Transverse colon (tissue), 4 donors: ENCODE results near the gene PIK3R5. TPM values are rescaled to one million over a fixed set of nuclear protein-coding genes. Genes with fewer than 3 reads are reported as not detected.

ENCODE experiments used
- DNase-seq: peaks from one replicate; pipeline ENCODE4 v3.0.0-alpha.2; 2019
- H3K27ac ChIP-seq, 4 donors: fragments of 200-600 bp; sonication (generic); 2 replicates each; pipeline ENCODE4 v1.5.1; 2016 to 2018; ENCODE audit warnings: inconsistent platforms in 4 of 4
- H3K27me3 ChIP-seq: fragments of 200-600 bp; sonication (generic); 2 replicates; pipeline ENCODE4 v1.5.1; 2017; ENCODE audit warnings: inconsistent platforms
- H3K36me3 ChIP-seq, 4 donors: fragments of 200-600 bp; sonication (generic); 2 replicates each; pipeline ENCODE4 v1.5.1; 2017 to 2019; ENCODE audit warnings: inconsistent platforms in 4 of 4
- H3K4me1 ChIP-seq, 4 donors: fragments of 200-600 bp; sonication (generic); 2 replicates each; pipeline ENCODE4 v1.5.1; 2017 to 2020; ENCODE audit warnings: inconsistent platforms in 4 of 4
- H3K4me3 ChIP-seq, 4 donors: fragments of 200-600 bp; sonication (generic); 1 replicate in 1 of 4; 2 replicates in 3 of 4; pipeline versions ENCODE4 v1.5.1 to v1.6.1; 2017 to 2019; ENCODE audit warnings: inconsistent platforms in 4 of 4
- H3K9me3 ChIP-seq, 2 donors: fragments of 200-600 bp; sonication (generic); 2 replicates each; pipeline ENCODE4 v1.5.1; 2017 to 2019; ENCODE audit warnings: inconsistent platforms in 2 of 2
- CTCF ChIP-seq, 5 experiments: fragments of 200-600 bp in 3 of 5; fragments of 450-650 bp in 2 of 5; sonication (generic) in 3 of 5; IDR thresholded peaks; 1 replicate in 2 of 5; 2 replicates in 3 of 5; pipeline ENCODE4 v1.5.1; 2016 to 2017; ENCODE audit warnings: antibody characterized with exemption in 5 of 5, inconsistent platforms in 3 of 5, mild to moderate bottlenecking in 2 of 5, moderate library complexity in 1 of 5
- EP300 ChIP-seq: sonication (generic); formaldehyde crosslinking; IDR thresholded peaks from one replicate; pipeline ENCODE4 v1.6.1; 2017; ENCODE audit warnings: antibody characterized with exemption, low read depth
- POLR2A ChIP-seq: fragments of 450-650 bp; IDR thresholded peaks from one replicate; pipeline ENCODE4 v1.6.1; 2016; ENCODE audit warnings: antibody characterized with exemption, mild to moderate bottlenecking, moderate library complexity
- POLR2AphosphoS5 ChIP-seq, 3 donors: sonication (generic); formaldehyde crosslinking; IDR thresholded peaks; one replicate each; pipeline ENCODE4 v1.6.1; 2016; ENCODE audit warnings: antibody characterized with exemption in 3 of 3
- WGBS, 2 donors: methylation state at CpG; one replicate each; pipeline ENCODE4 v1.1.5; 2018; ENCODE audit warnings: low coverage in 1 of 2; 5-methylcytosine and 5-hydroxymethylcytosine counted together
- in situ Hi-C, 4 donors: fragments of 200-750 bp; cut with MboI; loops; one replicate each; pipeline versions ENCODE4 v1.15.0 to v1.15.1; 2017; ENCODE audit warnings: low sequenced_read_pairs in 3 of 4, low pct_ligation_motif_present in 1 of 4, low pct_unique_long_range_greater_than_20kb in 1 of 4
- intact Hi-C: fragments of 100-400 bp; cut with DNase I; formaldehyde crosslinking; loops from one replicate; pipeline ENCODE4 v1.15.1; 2023; ENCODE audit warnings: low total_unique reads
- total RNA-seq, 4 donors: library from RNA; depleted of rRNA; stranded (reverse); fragments of >200 nt; gene quantifications; one replicate each; pipeline ENCODE4 v1.1.0, GENCODE V29; 2016

PIK3R5 gene
- total RNA-seq, result 10 to 100 TPM in 2 of 4 donors, 1 to 10 TPM in 1, under 1 TPM in 1; 0.40 to 16.1 (median 10.4) TPM

- no peaks in the 10 kb centered on the region for H3K9me3 ChIP-seq
- no peaks in the 10 kb centered on the region for H3K36me3 ChIP-seq
- peaks cover 0 to 6% (median 5%) of the 10 kb centered on the region in 4 donors for H3K4me1 ChIP-seq
- peak within 1 kb of the TSS; percentile 56 to 68 (median 63) for H3K27ac ChIP-seq
- in situ Hi-C loops, result no loop called here
- H3K27me3 ChIP-seq, result peaks cover 28% of the 10 kb centered on the region
- peak; percentile 6 for TF ChIP-seq POLR2A
- TF ChIP-seq EP300, result no peak
- TF ChIP-seq CTCF (IDR thresholded peaks at IDR 0.05), result peak in 3 of 5 experiments; percentile 10 to 17 (median 17)
- peak in 1 of 3 donors; percentile 46 for TF ChIP-seq POLR2AphosphoS5 (IDR thresholded peaks at IDR 0.05)
- 13% methylated on average over 30 of the region's 72 CpGs; no CpG with 5 or more reads in 1 of the 2 donors for WGBS, 2 donors
- peak within 1 kb of the TSS; percentile 1 to 48 (median 29) for H3K4me3 ChIP-seq
- DNase-seq, result peak; percentile 75
- intact Hi-C loops, result no loop called here
These were observed at the start of gene PIK3R5 for GRCh38 chr17:8965394-8966168. Gene PIK3R5 (minus strand): TSS chr17:8965707. CDS start chr17:8911494, 54,213 bp downstream.

- in situ Hi-C loops, result loop anchor here in 1 of 4 donors (25.0 kb wide), 1 partner anchor 276 kb away; no protein-coding TSS in a partner anchor
- TF ChIP-seq POLR2AphosphoS5 (IDR thresholded peaks at IDR 0.05) (no peak), EP300 (no peak), POLR2A (no peak), CTCF (IDR thresholded peaks at IDR 0.05) (no peak)
- 73 to 90% methylated on average over 7 of the region's 7 CpGs for WGBS, 2 donors
- H3K4me3 ChIP-seq, result no peak overlapping the region
- peaks cover 25% of the 10 kb centered on the region for H3K27me3 ChIP-seq
- H3K4me1 ChIP-seq, result peaks cover 0 to 6% (median 0%) of the 10 kb centered on the region in 4 donors
- H3K36me3 ChIP-seq, result no peaks in the 10 kb centered on the region
- intact Hi-C loops, result no loop called here
- DNase-seq, result no peak
- no peak overlapping the region for H3K27ac ChIP-seq
- no peaks in the 10 kb centered on the region for H3K9me3 ChIP-seq
These were observed 45.5 kb upstream of the PIK3R5 start for GRCh38 chr17:9011001-9011400.

- H3K4me1 ChIP-seq, result peaks cover 0 to 6% (median 0%) of the 10 kb centered on the region in 4 donors
- H3K4me3 ChIP-seq, result no peak overlapping the region
- no peak for TF ChIP-seq POLR2AphosphoS5 (IDR thresholded peaks at IDR 0.05)
- TF ChIP-seq POLR2A, result no peak
- TF ChIP-seq CTCF (IDR thresholded peaks at IDR 0.05), result no peak
- TF ChIP-seq EP300, result no peak
- intact Hi-C loops (loop anchor here (10.0 kb wide), 2 partner anchors 235 to 285 kb away; no protein-coding TSS in a partner anchor), in situ Hi-C loops (loop anchor here in 1 of 4 donors (25.0 kb wide), 1 partner anchor 278 kb away; no protein-coding TSS in a partner anchor)
- DNase-seq, result no peak
- peak overlapping the region in 1 of 4 donors; percentile 22 for H3K27ac ChIP-seq
- 37 to 43% methylated on average over 4 to 6 of the region's 6 CpGs for WGBS, 2 donors
- H3K27me3 ChIP-seq, result peaks cover 38% of the 10 kb centered on the region
- no peaks in the 10 kb centered on the region for H3K9me3 ChIP-seq
- H3K36me3 ChIP-seq, result no peaks in the 10 kb centered on the region
These were observed 44.2 kb upstream of the PIK3R5 start for GRCh38 chr17:9009737-9010136.

- in situ Hi-C loops, result loop anchor here in 1 of 4 donors (25.0 kb wide), 1 partner anchor 278 kb away; no protein-coding TSS in a partner anchor
These were observed 43.6 kb upstream of the PIK3R5 start for GRCh38 chr17:9009096-9009495.

More at GRCh38 chr17:9009096-9009495, 43.6 kb upstream of the PIK3R5 start:
- no peak for TF ChIP-seq CTCF (IDR thresholded peaks at IDR 0.05)
- no peak for TF ChIP-seq POLR2AphosphoS5 (IDR thresholded peaks at IDR 0.05)
- TF ChIP-seq EP300, result no peak
- no peak for TF ChIP-seq POLR2A
- WGBS, 2 donors, result 91% methylated on average over 4 of the region's 4 CpGs; no CpG with 5 or more reads in 1 of the 2 donors
- H3K4me3 ChIP-seq, result no peak overlapping the region
- no peak for DNase-seq
- peaks cover 44% of the 10 kb centered on the region for H3K27me3 ChIP-seq
- intact Hi-C loops, result loop anchor here (10.0 kb wide), 2 partner anchors 236 to 286 kb away; no protein-coding TSS in a partner anchor
- H3K36me3 ChIP-seq, result no peaks in the 10 kb centered on the region
- H3K4me1 ChIP-seq, result peaks cover 0 to 11% (median under 1%) of the 10 kb centered on the region in 4 donors
- no peaks in the 10 kb centered on the region for H3K9me3 ChIP-seq
- no peak overlapping the region for H3K27ac ChIP-seq
